HG02943 (cell line): ENCODE results near the gene CYB5R4.

ENCODE experiments used
- ATAC-seq: cut with Tn5 transposase; IDR thresholded peaks from one replicate; pipeline ENCODE4 v1.9.1; 2021; ENCODE audit warnings: mild to moderate bottlenecking, low read depth, moderate library complexity; ENCODE audit not compliant: unreplicated experiment

The CYB5R4 gene

DNA sequence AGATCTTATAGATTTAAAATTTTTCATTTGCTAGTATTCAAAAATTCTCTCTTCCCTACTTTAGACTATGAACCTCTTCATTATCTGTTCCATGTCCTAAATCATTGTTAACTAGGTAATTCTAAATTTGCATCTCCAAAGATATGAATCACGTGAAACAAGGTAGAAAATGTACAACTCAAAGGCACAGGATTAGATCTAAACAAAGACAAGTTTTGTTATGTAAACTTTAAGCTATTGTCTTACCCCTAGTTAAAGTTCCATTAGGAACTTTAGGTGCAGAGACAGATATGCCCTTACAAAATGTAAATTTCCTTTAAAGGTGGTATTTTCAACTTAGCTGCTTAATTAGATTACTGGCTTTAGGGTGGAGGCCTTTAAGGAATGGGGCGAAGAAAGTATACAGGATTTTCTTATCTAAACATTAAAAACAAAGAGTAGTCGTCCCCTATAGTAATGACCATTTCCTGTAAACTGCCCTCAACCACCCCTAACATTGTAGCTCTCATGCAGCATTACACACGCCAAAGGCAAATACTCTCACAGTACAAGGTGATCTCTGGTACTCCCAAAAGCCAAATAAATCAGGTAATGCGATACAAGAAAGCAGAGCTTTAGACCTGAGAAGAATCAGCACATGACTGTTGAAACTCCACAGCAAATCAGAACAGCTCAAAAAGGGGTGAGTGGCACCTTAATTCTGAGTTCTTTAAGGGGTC is 116.7 kb downstream of the CYB5R4 start:
- ATAC-seq: no peak

DNA sequence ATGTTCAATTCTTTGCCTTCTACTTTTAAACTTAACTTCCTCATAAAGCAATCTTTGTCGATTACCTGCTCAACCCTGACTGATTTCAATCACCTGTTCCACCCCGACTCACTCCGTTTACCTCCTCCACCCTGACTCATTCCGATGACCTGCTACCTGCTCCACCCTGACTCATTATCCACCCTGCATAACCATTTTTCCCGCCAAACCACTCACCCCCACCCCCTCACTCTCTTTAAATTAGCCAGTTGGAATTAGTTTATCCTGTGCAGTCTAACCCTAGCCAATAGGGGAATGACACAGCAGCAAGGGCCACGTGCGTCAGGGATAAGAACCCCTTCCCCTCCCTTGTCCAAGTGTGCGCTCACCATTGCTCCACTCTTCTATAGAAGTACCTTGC is 117.4 kb downstream of the CYB5R4 start:
- no peak for ATAC-seq

DNA sequence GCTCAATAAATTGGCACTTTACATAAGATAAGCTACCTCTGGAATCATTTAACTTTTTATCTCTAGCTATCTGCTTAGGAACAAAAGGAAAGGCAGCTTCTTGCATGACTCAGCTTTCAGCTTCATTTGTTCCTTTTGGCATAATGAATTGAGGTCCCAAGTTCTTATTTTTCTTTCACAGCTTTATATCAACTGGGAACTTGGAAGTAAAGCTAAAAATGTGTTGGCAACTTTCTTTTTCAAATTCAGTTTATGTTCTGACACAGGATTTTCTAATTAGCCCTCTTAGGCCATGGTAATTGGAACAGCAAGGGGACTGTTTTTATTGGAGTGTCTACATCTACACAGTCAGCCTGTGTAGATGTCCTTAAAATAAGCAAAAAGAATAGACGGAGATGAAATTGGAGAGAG is 118.8 kb downstream of the CYB5R4 start:
- ATAC-seq: no peak

DNA sequence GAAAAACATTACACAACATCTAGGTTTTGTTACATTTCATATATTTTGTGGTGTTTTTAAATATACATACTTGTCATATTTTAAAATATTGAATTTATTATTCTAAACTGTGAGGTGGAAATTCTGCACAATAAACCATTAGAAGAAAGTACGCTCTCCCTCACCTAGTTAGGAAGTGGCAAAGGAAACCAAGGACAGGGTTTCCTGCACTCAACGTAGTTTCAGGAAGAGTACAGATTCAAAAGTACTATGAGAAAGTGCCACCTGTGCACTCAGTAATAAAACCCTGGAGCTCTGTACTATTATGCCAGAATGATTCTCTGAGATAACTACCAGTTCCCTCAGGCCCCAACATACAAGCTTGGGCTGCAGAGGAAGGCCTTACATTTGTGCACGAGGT is 119.5 kb downstream of the CYB5R4 start:
- no peak for ATAC-seq

DNA sequence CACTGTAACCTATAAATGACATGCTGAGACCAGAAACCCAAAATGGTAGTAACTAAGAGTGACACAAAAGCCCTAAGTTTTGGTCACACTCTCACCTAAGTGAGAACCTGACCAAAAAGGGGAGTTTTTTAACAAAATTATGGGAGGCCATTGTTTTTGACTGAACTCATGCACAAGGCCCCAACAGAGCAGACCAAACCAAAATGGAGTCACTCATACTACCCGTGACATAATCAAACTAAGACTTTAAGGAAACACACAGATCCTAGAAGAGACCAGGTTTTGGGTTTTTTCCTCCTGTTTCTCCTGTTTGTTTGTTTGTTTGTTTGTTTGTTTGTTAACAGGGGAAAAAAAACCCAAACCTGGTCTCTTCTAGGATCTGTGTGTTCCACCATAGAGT is 124.9 kb downstream of the CYB5R4 start:
- ATAC-seq: no peak

DNA sequence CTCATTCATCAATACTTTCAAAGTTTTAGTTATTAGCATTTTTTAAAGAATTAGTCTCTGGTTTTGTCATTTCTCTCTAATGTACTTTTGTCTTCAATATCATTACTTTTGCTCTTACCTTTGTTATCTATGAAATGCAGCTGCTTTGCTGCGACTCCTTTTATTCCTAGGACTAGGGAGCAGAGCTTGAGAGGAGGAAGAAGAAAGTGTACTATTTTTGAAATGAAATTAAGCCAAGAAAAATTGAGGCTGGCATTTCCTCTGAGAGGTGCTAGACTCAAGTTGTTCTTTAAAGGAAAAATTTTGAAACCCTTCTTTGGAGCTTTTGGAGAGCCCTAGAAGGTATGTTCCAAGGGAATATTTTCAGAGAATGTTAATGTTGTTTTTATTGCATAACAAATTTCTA is 125.8 kb downstream of the CYB5R4 start:
- no peak for ATAC-seq

DNA sequence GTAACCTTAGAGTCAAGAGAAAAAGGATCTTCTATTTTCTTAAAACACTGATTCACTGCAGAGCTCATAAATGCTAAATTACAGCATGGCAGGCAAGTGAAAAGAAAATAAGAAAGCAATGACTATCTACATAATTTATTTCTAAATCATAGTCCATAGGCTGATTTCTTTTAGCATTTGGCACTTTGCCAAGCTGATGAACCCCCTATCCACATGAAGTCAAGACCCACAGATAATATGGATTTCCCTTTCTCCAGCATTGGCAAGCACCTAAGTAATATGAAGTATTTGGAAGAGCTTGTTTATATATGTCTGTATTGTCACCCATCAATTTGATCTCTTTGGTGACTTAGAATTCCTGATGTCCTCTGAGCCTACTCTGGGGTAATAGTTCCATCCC is 126.2 kb downstream of the CYB5R4 start:
- ATAC-seq: no peak

DNA sequence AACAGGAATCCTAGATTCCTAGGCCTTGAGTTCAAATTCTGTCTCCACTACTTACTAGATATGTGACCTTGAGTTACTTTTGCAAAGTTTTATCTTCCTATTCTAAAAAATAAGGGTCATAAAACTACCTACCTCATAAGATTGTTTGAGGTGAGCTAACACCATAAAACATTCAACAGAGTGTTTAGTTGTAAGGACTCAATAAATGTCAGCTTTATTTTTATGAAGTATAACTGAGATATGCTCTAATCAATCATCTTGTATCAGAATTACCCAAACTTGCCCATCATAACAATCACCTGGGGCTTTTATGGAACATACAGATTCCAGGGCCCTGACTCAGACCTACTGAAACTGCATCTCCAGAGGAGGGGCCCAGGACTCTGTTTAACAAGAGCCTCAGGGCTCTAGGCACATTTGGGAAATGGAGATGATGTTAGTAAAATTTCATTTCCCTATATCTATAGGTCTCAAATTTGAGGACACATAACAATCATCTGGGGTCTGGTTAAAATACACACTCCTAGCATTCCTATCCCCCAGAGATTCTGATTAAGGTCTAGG is 138.6 kb downstream of the CYB5R4 start:
- no peak for ATAC-seq

DNA sequence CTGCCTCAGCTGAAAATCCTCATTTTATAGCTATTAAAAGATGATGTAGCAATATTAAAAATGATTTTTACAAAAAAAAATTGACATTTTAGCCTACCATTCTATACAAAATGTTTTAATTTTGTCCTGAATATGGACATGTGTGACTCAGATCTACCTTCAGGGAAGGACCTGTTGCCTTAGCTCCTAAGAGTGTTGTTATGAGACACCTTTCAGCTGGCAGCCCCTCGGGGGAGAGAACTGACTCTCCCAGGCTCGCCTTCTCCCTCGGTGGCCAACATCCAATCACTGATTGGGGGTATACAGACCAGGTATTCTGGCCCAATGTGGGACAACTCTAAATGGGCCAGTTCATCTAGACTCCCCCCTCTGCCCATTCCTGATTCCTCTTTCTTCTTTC is 141.6 kb downstream of the CYB5R4 start:
- ATAC-seq: no peak

DNA sequence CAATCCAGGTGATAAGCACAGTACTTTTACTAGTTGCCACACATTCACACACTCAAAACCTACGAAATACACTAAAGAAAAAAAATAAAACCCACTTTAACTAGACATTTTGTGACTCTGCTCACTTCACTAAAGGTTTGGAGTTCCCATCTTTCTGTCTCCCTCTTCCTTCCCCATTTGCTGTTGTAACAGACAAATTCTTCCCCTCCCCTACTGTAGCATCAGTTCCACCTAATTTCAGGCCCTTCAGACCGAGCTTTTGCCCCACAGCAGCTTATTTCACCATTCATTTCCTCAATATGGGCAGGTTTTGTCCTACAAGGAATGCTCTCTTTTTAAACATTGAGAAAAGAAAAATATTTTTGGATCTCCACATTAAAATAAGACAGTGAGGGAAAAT is 142.7 kb downstream of the CYB5R4 start:
- no peak for ATAC-seq

DNA sequence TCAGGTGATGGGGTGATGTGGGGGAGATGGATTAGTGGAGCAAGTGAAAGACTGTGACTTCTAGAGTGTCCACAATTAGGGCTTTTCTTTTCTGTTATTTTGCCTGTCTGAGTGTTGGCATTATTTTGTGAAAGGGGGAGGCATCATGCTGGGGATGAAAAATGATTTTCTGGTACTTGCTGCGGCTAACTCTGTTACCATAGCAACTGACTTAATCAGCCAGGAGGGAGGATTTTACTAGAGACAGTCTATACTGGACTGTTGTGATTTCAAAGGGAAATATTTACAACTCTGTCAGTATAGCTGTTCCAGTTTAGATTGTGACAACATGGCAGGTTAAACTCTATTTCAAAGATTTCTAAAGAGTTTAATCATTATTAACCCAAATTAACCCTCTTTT is 143.6 kb downstream of the CYB5R4 start:
- no peak for ATAC-seq

DNA sequence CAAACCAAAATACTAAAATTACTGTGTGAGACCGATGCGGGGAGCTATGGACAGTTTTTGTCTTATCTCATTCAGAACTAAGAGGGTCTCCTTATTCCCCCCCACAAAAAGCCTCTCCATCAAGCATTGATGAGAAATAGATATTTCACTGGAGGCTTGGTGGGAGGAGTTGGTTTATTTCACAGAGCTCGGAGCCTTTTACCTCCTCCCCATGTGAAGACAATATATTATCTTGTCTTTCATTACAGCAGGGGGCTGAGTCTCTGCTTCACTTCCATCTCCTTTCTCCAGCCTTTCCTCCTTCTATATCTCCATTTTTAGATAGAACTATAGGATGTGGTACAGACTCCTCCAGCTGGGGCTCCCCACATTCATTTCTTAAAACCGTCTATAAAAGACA is 144.2 kb downstream of the CYB5R4 start:
- no peak for ATAC-seq

DNA sequence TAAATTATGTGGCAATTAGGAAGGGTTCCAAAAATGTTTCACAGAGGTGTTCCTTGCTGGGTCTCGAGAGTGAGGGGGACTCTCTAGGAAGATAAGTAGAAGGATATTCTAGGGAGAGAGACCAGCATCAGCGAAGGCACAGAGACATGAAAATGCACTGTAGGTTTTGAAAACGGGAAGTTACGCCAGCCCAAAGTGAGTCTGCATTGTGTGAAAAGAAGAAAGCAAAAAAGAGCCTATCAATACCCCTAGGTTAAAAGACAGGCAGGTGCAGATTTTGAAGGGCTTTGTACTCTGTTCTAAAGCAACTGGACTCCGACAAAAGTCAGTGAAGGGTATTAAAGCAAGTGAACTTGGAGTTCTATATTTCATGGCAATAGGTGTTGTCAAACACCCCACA is 148.4 kb downstream of the CYB5R4 start:
- ATAC-seq: no peak

DNA sequence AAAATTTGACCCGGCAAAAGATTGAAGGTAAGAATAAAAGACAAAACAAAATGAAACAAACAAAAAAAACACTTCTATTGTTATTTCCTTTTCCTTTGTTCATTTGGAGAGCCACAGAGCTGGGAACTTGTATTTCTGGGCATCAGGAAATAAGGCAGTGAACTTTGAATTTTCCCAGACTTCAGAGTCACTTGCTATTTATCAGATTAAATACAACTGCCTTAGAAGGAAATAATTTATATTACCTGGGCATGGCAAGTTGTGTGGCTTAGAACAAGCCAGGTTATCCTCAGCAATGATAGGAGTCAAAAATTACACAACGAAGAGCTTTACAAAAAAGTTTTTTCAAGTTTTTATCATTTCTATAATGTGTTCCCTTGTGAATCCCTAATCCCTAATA is 153.9 kb downstream of the CYB5R4 start:
- ATAC-seq: no peak

DNA sequence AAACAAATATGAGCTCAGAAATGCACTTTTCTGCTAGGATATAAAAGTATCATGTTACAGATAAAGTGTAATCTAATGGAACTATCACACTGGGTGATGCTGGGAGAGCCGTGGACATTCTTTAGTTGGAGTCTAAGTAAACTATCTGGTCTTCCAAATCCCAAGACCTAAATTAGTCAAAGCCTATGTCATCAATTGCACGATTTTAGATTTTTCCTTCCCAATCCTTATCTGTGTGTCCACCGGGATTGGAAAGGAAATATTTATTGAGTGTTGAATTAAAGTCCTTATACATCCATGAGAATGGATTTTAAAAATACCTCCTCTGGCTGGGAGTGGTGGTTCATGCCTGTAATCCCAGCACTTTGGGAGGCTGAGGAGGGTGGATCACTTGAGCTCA is 154.4 kb downstream of the CYB5R4 start:
- ATAC-seq: no peak

DNA sequence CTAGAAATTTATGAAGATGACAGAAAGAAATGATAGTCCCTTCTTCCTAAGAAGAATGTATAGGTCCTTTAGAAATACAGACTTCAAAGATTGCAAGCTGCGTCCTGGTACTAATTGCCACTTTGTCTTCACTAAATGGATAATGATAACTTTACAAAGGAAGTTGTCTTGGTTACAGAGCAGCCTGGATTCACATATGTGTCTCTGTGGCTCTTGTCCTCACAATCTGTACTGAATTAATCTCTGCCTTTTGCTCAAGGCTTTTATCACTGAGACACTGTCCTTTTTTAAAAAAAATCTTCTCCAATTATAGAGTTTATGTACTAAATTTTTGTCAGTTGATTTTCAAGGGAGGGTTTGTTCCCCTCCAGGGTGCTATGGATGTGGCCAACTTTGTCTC is 156.5 kb downstream of the CYB5R4 start:
- no peak for ATAC-seq
